Body of pancreas (tissue), 4 donors: ENCODE measurements around the gene PLEKHG5. TPM values are rescaled to one million over a fixed set of nuclear protein-coding genes. Genes with fewer than 3 reads are reported as not detected.

Source experiments
- ATAC-seq: fragments of 150-250 bp; one replicate; pipeline ENCODE4 v1.9.1; 2016
- DNase-seq, 4 donors: peaks; one replicate each; pipeline ENCODE4 v3.0.0-alpha.2; 2019
- H3K27ac ChIP-seq, 4 donors: fragments of 200-600 bp; sonication (generic); 1 replicate in 3 of 4; 2 replicates in 1 of 4; pipeline versions ENCODE4 v1.5.1 to v1.6.1; 2016 to 2019; ENCODE audit warnings: mild to moderate bottlenecking in 1 of 4, mixed read lengths in 1 of 4, moderate library complexity in 1 of 4
- H3K27me3 ChIP-seq, 2 donors: fragments of 200-600 bp; sonication (generic); one replicate each; pipeline ENCODE4 v1.6.0; 2016; ENCODE audit warnings: mild to moderate bottlenecking in 1 of 2
- H3K36me3 ChIP-seq, 2 donors: fragments of 200-600 bp; sonication (generic); replicated peaks in 1 of 2; 2 replicates each; pipeline ENCODE4 v1.5.1; 2016; ENCODE audit warnings: low read depth in 2 of 2; ENCODE audit not compliant: insufficient read depth in 1 of 2
- H3K4me1 ChIP-seq: fragments of 200-600 bp; sonication (generic); one replicate; pipeline ENCODE4 v1.6.0; 2016
- H3K4me3 ChIP-seq, 2 donors: fragments of 200-600 bp; sonication (generic); 1 replicate in 1 of 2; 2 replicates in 1 of 2; pipeline ENCODE4 v1.5.1; 2016 to 2019
- H3K9me3 ChIP-seq, 3 donors: fragments of 200-600 bp; sonication (generic); 1 replicate in 2 of 3; 2 replicates in 1 of 3; pipeline ENCODE4 v1.5.1; 2016
- CTCF ChIP-seq, 7 experiments: fragments of 450-650 bp in 4 of 7; fragments of 200-600 bp in 3 of 7; sonication (generic) in 3 of 7; IDR thresholded peaks; one replicate each; pipeline ENCODE4 v1.5.1; 2016 to 2019; ENCODE audit warnings: antibody characterized with exemption in 7 of 7
- POLR2A ChIP-seq, 3 donors: fragments of 450-650 bp; IDR thresholded peaks; one replicate each; pipeline ENCODE4 v1.6.1; 2016; ENCODE audit warnings: antibody characterized with exemption in 3 of 3, mild to moderate bottlenecking in 2 of 3
- WGBS, 2 donors: methylation state at CpG; one replicate each; pipeline ENCODE4 v1.1.5; 2017; 5-methylcytosine and 5-hydroxymethylcytosine counted together
- intact Hi-C: fragments of 100-400 bp; cut with DNase I; formaldehyde crosslinking; loops from one replicate; pipeline ENCODE4 v1.15.1; 2023
- total RNA-seq, 2 donors: library from RNA; depleted of rRNA; stranded (reverse); fragments of >200 nt; gene quantifications; one replicate each; pipeline ENCODE4 v1.1.0, GENCODE V29; 2016

Gene PLEKHG5
- total RNA-seq, 2 donors from 2014 or later = 5.2 to 8.6 TPM

GRCh38 chr1:6497867-6498575 lies 6.6 kb upstream of the PLEKHG5 start:
- Histone ChIP-seq H3K27ac (no peak overlapping the region), H3K27me3 (no peaks in the 10 kb centered on the region), H3K36me3 (no peaks in the 10 kb centered on the region), H3K4me1 (peaks cover 17% of the 10 kb centered on the region), H3K9me3 (no peaks in the 10 kb centered on the region), H3K4me3 (peak overlapping the region in 1 of 2 donors; percentile 43)
- no peak for ATAC-seq
- no peak for DNase-seq
- TF ChIP-seq CTCF (IDR thresholded peaks at IDR 0.05) (no peak), POLR2A (IDR thresholded peaks at IDR 0.05) (no peak)
- intact Hi-C loops = no loop called here
- 26 to 64% methylated on average over 6 to 20 of the region's 20 CpGs for WGBS, 2 donors

DNA sequence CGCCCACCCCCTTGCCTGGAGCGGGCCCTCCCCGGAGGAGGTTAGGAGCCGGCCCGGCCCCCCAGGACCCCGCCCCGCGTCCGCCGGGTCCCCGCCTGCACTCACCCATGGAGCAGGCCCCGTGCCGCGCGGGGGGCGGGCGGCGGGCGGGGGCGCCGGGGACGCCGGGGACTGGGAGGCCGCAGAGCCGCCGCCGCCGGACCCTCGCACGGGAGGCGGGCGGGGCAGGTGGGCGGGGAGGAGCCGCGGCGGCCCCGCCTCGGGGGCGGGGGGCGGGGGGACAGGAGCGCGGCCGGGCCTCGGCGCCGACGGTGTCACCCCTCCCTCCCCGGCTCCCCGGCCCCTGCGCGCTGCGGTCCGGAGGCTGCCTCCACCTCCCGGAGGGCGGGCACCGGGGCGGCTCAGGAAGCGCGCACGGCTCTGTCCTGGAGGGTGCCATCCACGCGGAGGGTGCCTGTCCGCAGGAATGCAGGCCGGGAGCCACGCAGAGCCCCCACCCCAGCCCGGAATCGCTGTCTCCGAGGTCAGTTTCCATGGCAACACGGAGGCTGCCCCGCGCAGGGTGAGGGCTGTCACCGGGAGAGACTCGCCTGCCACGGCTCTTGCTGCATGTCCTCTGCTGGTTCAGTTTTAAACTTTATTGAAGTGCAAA lies 5.9 kb upstream of the PLEKHG5 start:
- ATAC-seq (peak; percentile 74), DNase-seq (peak; percentile 45 to 60 (median 54))
- no peaks in the 10 kb centered on the region for H3K9me3 ChIP-seq

GRCh38 chr1:6496890-6497214 lies 5.4 kb upstream of the PLEKHG5 start:
- Histone ChIP-seq H3K27me3 (no peaks in the 10 kb centered on the region), H3K9me3 (no peaks in the 10 kb centered on the region), H3K4me3 (no peak overlapping the region), H3K36me3 (no peaks in the 10 kb centered on the region), H3K27ac (peak overlapping the region in 1 of 4 donors; percentile 44), H3K4me1 (peaks cover 22% of the 10 kb centered on the region)
- TF ChIP-seq POLR2A (IDR thresholded peaks at IDR 0.05) (no peak), CTCF (IDR thresholded peaks at IDR 0.05) (no peak)
- intact Hi-C loops = no loop called here
- 0 to 3% methylated on average over 2 to 20 of the region's 21 CpGs for WGBS, 2 donors
- DNase-seq = no peak
- no peak for ATAC-seq

More for the DNA sequence above, 5.9 kb upstream of the PLEKHG5 start:
- Histone ChIP-seq H3K27me3 (no peaks in the 10 kb centered on the region), H3K36me3 (no peaks in the 10 kb centered on the region), H3K4me3 (peak overlapping the region in 1 of 2 donors; percentile 43), H3K27ac (peak overlapping the region in 1 of 4 donors; percentile 44), H3K4me1 (peaks cover 19% of the 10 kb centered on the region)
- WGBS, 2 donors = 0% methylated on average over 31 of the region's 74 CpGs; no CpG with 5 or more reads in 1 of the 2 donors
- TF ChIP-seq CTCF (IDR thresholded peaks at IDR 0.05) (no peak), POLR2A (IDR thresholded peaks at IDR 0.05) (no peak)
- intact Hi-C loops = no loop called here

DNA sequence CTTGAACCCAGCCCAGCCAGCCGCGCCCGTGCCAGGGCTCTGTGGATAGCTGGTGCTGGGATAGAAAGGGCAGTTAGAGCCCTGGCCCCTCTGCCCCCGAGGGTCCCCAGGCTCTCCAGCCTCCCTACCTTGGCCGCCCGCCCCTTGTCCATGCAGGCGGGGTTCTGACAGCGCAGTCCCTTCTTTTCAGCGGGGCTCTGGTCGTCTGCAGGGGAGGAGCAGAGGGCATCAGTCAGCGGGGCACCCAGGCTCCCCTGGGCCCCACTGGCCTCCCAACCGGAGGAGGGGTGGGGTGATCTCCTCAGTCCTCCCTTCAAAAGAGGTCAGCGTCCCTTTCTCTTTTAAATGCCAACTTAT lies 4.9 kb upstream of the PLEKHG5 start:
- intact Hi-C loops = no loop called here
- H3K4me3 ChIP-seq = no peak overlapping the region
- TF ChIP-seq CTCF (IDR thresholded peaks at IDR 0.05) (no peak), POLR2A (IDR thresholded peaks at IDR 0.05) (no peak)
- no peaks in the 10 kb centered on the region for H3K9me3 ChIP-seq
- no peaks in the 10 kb centered on the region for H3K36me3 ChIP-seq
- peaks cover 24% of the 10 kb centered on the region for H3K4me1 ChIP-seq
- DNase-seq = no peak
- no peak for ATAC-seq
- H3K27me3 ChIP-seq = no peaks in the 10 kb centered on the region
- 59 to 60% methylated on average over 9 to 13 of the region's 13 CpGs for WGBS, 2 donors
- H3K27ac ChIP-seq = no peak overlapping the region
